ENCODE data around the gene COL27A1.

Gene COL27A1

DNA sequence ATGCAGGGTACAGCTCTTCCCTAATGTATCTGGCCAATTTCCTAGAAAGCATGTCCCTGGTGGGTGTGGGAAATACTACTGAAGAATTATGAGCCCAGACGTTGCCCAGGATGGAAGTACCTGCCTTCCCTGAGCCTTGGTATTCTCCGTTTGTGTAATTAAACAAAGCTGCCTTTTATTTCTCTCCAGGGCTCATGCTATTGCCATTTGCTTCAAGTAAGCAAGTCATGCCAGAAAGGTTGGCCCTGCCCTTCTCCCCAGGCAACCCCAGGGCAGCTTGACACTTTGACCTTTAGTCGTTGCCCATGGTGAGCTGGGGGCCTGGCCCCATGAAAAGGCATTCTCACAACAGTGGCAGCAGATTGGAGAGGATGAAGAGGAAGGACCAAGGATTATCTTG lies 4.4 kb downstream of the COL27A1 start:
- TF ChIP-seq GABPA (IDR thresholded peaks at IDR 0.05; ENCODE audit: low read depth) (no peak), SPI1 (IDR thresholded peaks at IDR 0.05; ENCODE audit: borderline replicate concordance, low read depth) (no peak), POLR2AphosphoS5 (IDR thresholded peaks at IDR 0.05; ENCODE audit: low read depth) (no peak)
- TF ChIP-seq, protein P1, sequence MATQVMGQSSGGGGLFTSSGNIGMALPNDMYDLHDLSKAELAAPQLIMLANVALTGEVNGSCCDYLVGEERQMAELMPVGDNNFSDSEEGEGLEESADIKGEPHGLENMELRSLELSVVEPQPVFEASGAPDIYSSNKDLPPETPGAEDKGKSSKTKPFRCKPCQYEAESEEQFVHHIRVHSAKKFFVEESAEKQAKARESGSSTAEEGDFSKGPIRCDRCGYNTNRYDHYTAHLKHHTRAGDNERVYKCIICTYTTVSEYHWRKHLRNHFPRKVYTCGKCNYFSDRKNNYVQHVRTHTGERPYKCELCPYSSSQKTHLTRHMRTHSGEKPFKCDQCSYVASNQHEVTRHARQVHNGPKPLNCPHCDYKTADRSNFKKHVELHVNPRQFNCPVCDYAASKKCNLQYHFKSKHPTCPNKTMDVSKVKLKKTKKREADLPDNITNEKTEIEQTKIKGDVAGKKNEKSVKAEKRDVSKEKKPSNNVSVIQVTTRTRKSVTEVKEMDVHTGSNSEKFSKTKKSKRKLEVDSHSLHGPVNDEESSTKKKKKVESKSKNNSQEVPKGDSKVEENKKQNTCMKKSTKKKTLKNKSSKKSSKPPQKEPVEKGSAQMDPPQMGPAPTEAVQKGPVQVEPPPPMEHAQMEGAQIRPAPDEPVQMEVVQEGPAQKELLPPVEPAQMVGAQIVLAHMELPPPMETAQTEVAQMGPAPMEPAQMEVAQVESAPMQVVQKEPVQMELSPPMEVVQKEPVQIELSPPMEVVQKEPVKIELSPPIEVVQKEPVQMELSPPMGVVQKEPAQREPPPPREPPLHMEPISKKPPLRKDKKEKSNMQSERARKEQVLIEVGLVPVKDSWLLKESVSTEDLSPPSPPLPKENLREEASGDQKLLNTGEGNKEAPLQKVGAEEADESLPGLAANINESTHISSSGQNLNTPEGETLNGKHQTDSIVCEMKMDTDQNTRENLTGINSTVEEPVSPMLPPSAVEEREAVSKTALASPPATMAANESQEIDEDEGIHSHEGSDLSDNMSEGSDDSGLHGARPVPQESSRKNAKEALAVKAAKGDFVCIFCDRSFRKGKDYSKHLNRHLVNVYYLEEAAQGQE (IDR thresholded peaks at IDR 0.05; ENCODE audit: insufficient replicate concordance, low read depth): no peak
- TF ChIP-seq, protein P2, sequence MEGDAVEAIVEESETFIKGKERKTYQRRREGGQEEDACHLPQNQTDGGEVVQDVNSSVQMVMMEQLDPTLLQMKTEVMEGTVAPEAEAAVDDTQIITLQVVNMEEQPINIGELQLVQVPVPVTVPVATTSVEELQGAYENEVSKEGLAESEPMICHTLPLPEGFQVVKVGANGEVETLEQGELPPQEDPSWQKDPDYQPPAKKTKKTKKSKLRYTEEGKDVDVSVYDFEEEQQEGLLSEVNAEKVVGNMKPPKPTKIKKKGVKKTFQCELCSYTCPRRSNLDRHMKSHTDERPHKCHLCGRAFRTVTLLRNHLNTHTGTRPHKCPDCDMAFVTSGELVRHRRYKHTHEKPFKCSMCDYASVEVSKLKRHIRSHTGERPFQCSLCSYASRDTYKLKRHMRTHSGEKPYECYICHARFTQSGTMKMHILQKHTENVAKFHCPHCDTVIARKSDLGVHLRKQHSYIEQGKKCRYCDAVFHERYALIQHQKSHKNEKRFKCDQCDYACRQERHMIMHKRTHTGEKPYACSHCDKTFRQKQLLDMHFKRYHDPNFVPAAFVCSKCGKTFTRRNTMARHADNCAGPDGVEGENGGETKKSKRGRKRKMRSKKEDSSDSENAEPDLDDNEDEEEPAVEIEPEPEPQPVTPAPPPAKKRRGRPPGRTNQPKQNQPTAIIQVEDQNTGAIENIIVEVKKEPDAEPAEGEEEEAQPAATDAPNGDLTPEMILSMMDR (IDR thresholded peaks at IDR 0.05; ENCODE audit: insufficient read depth, low read length): no peak
- H3K27me3 ChIP-seq (ENCODE audit: insufficient read depth, poor library complexity, severe bottlenecking): peaks cover 34% of the 10 kb centered on the region
- no peak overlapping the region for H3K4me3 ChIP-seq (replicated peaks; ENCODE audit: insufficient read depth, low read length)
- no peak for DNase-seq (ENCODE audit: low read depth in 1 of 2, low spot score in 1 of 2)
- H3K27ac ChIP-seq (replicated peaks): no peak overlapping the region

DNA sequence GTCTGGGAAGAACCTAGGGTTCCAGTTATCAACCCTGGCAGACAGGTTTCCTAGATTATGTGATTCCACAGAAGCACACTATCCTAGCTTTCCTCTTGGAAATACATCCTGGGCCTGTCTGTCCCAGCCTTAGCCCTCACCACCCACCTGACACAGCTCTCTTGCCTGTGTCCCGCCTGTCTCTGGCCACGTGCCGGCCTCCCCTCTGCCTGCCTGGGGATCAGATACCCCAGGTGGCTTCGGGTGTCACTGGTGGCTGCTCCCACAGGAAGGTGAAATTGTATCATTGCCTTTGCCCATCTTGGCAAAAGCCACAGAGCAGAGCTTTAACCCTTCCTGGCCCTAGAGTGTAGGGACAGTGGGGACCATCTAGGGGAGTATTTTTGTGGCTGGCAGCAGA lies 6.2 kb downstream of the COL27A1 start:
- TF ChIP-seq, protein P2 (IDR thresholded peaks at IDR 0.05; ENCODE audit: insufficient read depth, low read length): no peak
- no peak for TF ChIP-seq POLR2AphosphoS5 (IDR thresholded peaks at IDR 0.05; ENCODE audit: low read depth)
- TF ChIP-seq GABPA (IDR thresholded peaks at IDR 0.05; ENCODE audit: low read depth): no peak
- TF ChIP-seq, protein P1 (IDR thresholded peaks at IDR 0.05; ENCODE audit: insufficient replicate concordance, low read depth): no peak
- TF ChIP-seq SPI1 (IDR thresholded peaks at IDR 0.05; ENCODE audit: borderline replicate concordance, low read depth): no peak
- DNase-seq (ENCODE audit: low read depth in 1 of 2, low spot score in 1 of 2): no peak
- Histone ChIP-seq H3K4me3 (replicated peaks; ENCODE audit: insufficient read depth, low read length) (no peak overlapping the region), H3K27me3 (ENCODE audit: insufficient read depth, poor library complexity, severe bottlenecking) (peaks cover 27% of the 10 kb centered on the region), H3K27ac (replicated peaks) (no peak overlapping the region)

DNA sequence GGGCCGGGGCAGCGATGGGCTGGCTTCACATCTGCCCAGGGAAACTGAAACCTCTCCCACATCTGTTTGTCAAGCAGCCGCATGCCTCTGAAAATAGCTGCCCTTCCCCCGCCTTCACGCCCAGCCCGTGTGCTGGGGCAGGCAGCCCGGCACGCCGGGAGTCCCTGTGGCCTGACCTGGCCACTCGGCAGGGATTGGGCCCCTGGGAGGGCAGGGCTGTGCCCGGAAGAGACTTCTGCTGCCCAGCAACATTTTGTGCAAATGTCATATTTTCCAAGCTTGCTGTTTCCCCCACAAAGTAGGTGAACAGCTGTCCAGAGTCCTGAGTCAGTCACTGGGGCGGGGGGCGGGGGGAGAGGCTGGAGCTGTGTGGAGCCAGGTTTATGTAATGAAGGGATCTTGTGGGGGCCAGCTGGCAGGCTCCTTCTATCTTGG lies 8.2 kb downstream of the COL27A1 start:
- DNase-seq (ENCODE audit: low read depth in 1 of 2, low spot score in 1 of 2): no peak
- Histone ChIP-seq H3K27ac (replicated peaks) (no peak overlapping the region), H3K4me3 (replicated peaks; ENCODE audit: insufficient read depth, low read length) (no peak overlapping the region), H3K27me3 (ENCODE audit: insufficient read depth, poor library complexity, severe bottlenecking) (peaks cover 11% of the 10 kb centered on the region)
- TF ChIP-seq SPI1 (IDR thresholded peaks at IDR 0.05; ENCODE audit: borderline replicate concordance, low read depth) (no peak), POLR2AphosphoS5 (IDR thresholded peaks at IDR 0.05; ENCODE audit: low read depth) (no peak), GABPA (IDR thresholded peaks at IDR 0.05; ENCODE audit: low read depth) (no peak)
- TF ChIP-seq, protein P2 (IDR thresholded peaks at IDR 0.05; ENCODE audit: insufficient read depth, low read length): no peak
- TF ChIP-seq, protein P1 (IDR thresholded peaks at IDR 0.05; ENCODE audit: insufficient replicate concordance, low read depth): no peak
